ENCODE results near the gene DPH2.

Gene DPH2

DNA sequence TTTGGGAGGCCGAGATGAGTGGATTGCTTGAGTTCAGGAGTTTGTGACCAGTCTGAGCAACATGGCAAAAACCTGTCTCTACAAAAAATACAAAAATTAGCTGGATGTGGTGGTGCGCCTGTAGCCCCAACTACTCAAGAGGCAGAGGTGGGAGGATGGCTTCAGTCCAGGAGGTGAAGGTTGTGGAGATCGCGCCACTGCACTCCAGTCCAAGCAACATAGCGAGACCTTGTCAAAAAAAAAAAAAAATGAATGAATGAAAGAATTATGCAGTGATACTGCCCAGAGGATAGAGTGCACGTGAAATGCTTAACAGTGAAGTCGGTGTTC, 429 bp upstream of the DPH2 start:
- DNase-seq (ENCODE audit: low read depth in 2 of 2), result no peak

DNA sequence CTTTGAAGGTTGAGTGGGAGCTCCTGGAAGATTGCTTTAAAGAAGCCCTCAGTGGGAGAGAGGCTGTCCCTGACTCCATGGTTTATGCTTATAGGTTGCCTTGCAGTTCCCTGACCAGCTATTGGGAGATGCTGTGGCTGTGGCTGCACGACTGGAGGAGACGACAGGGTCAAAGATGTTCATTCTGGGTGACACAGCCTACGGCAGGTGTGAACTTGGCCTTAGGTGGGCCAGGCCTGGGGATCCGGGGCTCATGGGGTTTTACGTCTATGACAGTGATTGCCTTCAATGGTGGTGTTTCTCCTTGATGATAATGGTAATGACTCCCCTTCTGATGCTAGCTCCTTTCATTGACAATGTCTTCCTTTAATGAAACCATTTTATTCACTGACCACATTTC, 692 bp downstream of the DPH2 start:
- no peak for DNase-seq (ENCODE audit: low read depth in 2 of 2)

DNA sequence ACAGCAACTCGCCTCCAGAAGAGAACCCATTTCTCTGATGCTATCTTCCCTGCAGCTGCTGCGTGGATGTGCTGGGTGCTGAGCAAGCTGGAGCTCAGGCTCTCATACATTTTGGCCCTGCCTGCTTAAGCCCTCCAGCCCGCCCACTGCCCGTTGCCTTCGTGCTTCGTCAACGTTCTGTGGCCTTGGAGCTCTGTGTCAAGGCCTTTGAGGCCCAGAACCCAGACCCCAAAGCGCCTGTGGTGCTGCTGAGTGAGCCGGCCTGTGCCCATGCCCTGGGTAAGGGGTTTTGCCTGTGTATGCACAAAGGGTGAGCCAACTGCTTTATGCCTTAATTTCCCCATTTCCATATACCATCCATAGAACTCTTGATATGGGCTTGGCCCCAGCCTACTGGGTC, 1.1 kb downstream of the DPH2 start:
- no peak for DNase-seq (ENCODE audit: low read depth in 2 of 2)

DNA sequence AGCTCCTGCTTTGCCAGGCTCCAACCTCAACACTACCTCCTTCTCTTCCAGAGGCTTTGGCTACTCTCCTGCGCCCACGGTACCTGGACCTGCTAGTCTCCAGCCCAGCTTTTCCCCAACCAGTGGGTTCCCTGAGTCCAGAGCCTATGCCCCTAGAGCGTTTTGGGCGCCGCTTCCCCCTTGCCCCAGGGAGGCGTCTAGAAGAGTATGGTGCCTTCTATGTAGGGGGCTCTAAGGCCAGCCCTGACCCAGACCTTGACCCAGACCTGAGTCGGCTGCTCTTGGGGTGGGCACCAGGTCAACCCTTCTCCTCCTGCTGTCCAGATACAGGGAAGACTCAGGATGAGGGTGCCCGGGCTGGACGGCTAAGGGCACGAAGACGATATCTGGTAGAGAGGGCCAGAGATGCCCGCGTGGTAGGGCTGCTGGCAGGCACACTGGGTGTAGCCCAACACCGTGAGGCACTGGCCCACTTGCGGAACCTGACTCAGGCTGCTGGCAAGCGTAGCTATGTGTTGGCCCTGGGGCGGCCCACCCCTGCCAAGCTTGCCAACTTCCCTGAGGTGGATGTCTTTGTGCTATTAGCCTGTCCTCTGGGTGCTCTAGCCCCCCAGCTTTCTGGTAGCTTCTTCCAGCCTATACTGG, 1.6 kb downstream of the DPH2 start:
- DNase-seq (ENCODE audit: low read depth in 2 of 2), result no peak

DNA sequence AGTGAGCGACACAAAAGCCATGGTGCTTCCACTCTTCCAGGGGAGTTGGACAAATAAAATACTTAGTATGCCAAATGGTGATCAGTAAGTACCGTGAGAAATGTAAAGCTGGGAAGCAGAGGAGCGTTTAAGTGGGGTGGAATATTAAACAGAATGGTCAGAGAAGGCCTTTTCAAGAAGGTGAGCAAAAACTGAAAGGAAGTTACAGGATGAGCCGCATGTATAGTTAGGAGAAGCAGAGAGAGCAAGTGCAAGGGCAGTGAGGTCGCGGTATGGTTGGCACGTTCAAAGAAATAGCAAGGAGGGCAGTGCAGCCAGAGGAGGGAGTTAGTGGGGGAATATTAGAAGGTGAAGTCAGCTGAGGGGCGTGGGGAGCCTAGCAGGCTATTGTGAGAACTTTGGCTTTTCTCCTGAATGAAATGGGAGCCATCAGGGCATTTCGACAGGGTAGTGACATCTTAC, 4.2 kb downstream of the DPH2 start:
- DNase-seq (ENCODE audit: low read depth in 2 of 2), result no peak

DNA sequence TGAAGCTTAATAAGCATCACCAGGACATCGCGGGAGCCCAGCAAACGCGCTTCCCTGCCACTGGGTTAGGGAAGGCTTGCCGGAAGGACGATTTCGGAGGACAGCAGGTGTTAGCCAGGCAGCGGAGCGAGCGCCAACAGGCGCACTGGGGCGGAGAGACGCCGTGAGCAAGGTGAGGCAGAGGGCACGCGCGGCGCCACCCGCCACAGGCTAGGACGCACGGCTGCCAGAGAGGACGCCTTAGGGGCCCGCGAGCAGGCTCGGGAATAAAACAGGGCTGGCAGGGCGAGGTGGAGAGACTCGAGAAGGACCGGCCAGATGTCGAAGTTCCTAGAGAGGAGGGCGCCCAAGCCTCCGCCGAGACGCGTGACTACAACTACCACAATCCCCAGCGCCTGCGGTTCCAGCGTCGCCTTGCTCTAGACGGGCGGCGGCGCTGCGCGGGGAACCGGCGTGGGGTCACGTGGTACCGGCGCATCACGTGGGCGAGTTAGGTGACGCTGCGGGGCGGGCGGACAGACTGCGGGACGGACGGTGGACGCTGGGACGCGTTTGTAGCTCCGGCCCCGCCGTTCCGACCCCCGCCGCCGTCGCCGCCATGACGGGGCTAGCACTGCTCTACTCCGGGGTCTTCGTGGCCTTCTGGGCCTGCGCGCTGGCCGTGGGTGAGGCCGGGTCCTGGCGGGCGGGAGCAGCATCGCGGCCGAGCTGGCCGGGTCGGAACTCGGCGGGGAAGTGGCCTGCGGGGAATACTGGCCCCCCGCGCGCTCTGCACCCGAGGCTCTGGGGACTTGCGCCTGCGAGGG, 4.8 kb downstream of the DPH2 start, which contains the start of gene ATP6V0B:
TSS of gene ATP6V0B (plus strand) at position 518 of the 806 bp plus-strand sequence. CDS start at position 599, 81 bp downstream.
- DNase-seq (ENCODE audit: low read depth in 2 of 2), result peak; percentile 75 to 93

DNA sequence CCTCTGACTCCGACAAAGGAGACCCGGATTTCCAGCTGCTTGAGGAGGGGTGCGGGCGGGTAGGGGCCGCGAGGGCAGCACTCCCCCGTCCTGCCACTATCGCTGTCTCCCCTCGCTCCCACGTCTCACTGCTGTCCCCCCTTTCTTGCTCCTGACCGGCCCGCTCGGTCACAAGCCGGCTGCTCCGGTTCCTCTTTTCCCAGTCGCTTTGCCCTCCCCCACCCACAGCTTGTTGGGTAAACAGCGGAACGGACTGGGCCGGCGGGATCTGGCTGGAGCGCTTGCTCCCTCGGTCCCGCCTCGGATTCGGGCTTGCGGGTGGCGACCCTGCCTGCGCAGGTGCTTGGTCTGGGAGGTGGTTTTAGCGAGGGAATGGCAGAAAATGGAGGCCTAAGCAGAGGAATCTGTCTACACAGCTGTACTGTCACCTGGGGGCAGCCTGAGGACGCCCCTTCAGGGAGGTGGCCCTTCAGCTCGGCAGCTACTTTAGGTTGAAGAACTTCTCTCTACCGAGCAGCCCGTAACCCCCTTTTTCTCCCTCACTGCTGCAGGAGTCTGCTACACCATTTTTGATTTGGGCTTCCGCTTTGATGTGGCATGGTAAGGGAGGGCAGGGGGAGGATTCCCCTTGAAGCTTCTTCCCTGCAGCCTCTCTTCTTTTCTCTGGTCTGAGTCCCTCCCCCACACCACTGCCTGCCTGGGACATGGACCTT, 5.6 kb downstream of the DPH2 start:
- no peak for DNase-seq (ENCODE audit: low read depth in 2 of 2)

DNA sequence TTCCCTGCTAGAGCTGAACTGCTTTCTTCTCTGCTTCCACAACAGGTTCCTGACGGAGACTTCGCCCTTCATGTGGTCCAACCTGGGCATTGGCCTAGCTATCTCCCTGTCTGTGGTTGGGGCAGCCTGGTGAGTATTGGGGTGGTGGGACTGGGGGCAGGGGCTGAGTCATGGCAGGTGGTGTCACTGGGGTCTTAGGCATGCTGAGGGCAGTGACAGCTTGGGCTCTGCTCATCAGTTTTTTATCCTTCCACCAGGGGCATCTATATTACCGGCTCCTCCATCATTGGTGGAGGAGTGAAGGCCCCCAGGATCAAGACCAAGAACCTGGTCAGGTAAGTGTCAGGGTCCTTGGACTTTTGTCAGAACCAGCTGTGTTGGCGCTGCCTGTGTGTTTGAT, 6.2 kb downstream of the DPH2 start:
- DNase-seq (ENCODE audit: low read depth in 2 of 2), result no peak

DNA sequence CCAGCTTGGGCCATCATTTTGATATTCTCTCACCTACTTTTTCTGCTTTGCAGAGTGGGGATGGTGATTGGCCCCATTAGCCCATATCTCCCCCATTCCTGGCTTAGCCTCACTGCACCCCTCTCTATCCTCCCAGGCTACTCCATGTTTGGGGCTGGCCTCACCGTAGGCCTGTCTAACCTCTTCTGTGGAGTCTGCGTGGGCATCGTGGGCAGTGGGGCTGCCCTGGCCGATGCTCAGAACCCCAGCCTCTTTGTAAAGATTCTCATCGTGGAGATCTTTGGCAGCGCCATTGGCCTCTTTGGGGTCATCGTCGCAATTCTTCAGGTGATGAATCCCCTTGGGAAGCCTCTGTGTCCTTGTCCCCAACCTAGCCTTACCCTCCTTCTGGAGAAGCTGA, 7.1 kb downstream of the DPH2 start:
- no peak for DNase-seq (ENCODE audit: low read depth in 2 of 2)

DNA sequence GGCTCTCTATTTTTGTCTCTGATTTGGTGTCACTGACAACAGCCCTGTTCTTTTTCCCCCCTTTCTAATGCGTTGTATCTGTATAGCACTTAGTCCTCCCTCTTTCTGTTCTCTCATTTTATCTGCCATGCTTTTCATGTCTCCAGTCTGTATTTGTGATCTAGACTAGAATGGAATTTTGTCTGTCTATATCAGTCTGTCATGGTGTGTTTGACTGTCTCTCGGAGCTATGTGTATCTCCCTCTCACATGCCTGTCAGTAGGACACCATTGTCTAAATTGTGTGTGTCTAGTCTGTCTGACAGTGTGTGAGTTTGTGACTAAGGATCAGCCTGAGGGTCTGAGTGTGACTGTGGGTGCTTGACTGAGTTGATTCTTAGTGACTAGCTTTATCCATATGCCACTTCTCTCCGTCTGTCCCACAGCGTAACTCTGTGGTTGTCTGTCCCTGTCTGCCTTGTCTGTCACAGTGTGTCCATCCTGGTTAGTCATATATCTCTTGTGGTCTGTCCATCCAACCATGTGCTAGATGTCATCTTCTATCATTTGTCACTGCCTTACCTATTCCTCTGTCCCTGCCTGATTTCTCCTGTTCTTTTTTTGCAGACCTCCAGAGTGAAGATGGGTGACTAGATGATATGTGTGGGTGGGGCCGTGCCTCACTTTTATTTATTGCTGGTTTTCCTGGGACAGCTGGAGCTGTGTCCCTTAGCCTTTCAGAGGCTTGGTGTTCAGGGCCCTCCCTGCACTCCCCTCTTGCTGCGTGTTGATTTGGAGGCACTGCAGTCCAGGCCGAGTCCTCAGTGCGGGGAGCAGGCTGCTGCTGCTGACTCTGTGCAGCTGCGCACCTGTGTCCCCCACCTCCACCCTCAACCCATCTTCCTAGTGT, 7.8 kb downstream of the DPH2 start:
- DNase-seq (ENCODE audit: low read depth in 2 of 2), result no peak

DNA sequence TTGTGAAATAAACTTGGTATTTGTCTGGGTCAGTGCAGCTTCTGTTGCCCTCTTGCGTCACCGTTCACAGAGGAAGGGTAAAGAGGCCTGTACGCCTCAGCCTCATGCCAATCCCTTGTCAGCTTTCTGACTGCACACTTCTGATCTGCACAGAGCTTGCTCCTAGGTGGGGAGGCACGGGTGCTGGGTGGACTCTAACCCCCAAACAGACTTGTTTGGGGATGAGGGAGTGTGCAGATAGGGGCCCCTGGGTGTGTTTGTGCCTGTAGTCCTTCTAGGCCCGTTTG, 8.4 kb downstream of the DPH2 start:
- DNase-seq (ENCODE audit: low read depth in 2 of 2), result no peak

DNA sequence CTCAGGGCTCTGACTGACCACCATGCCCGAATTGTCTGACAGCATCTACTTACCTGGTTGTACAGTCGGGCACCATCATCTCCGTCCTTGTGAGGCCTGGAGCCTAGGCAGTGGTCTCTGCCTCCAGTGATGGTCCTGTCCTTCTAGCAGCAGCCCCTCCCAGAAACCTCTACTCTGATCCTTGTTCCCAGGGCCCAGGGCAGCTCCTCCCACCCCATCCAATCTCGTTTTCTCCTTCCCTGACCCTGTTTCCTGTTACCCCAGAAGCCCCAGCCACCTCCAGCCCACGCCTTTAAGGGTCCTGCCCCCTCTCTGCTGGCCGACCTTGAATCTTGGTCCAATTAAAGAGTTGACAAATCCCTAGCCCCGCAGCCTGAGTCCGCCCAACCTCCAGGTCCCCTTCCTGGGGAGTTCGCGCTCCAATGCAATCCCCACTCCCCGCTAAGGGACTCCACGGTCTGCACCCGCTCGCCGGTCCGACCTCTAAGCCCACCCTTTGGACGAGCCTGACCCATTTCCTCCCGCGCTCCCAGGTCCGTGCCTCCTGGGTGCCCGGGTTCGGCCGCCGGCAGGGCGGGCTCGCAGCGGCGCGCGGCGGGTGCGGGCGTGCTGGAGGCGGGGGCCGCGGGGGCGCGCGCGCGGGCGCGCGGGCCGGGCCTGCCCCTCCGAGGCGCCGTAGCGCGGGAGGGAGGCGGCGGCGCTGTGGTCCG, 8.9 kb downstream of the DPH2 start, which contains the start of gene B4GALT2:
TSS of gene B4GALT2 (plus strand) at position 660 of the 710 bp plus-strand sequence. CDS start 1,951 bp downstream, outside the sequence.
- DNase-seq (ENCODE audit: low read depth in 2 of 2), result no peak

DNA sequence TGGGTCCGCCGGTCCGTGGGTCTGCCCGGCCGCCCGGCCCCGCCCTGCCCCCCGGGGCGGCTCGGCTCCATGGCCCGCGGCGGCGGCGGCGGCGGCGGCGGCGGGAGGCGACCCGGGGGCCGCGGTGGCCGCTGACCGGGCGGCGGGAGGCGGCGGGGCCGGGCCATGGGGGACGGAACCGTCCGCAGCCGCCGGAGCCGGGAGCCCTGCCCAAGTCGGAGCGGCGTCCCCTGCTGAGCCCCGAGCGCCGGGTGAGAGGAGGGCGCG, 9.4 kb downstream of the DPH2 start:
- no peak for DNase-seq (ENCODE audit: low read depth in 2 of 2)

DNA sequence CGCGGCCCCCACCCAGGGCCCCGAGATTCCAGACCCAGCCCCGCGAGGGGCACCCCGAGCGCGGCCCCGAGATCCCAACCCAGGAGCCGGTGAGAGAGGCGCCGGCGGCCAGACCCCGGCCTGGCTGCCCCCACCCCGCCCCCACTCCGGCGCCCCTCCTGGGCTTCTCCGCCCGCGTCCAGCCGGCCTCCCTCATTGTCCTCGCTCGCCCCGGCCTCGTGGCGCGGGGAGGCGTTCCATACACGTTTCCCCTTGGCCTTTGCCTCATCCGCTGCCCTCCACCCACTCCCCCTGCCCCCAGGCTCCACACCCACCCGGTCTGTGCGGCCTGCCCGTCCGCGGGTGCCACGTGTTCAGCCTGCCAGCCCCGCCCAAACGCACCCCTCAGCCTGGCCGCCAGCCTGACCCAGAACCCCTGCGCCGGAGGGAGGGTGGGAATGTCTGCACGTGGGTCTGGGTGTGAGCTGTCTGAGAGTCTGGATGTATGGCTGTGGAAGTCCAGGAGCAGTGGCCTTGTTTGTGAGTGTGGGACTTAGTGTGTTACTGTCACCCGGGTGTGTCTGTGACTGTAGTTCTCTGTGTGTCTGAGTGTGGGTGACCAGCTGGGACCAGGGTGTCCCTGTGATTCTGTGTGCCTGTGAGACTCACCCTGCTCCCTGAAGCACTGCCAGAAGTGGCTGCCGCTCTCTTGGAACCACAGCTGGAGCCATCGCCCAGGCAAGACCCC, 9.9 kb downstream of the DPH2 start:
- DNase-seq (ENCODE audit: low read depth in 2 of 2), result no peak

DNA sequence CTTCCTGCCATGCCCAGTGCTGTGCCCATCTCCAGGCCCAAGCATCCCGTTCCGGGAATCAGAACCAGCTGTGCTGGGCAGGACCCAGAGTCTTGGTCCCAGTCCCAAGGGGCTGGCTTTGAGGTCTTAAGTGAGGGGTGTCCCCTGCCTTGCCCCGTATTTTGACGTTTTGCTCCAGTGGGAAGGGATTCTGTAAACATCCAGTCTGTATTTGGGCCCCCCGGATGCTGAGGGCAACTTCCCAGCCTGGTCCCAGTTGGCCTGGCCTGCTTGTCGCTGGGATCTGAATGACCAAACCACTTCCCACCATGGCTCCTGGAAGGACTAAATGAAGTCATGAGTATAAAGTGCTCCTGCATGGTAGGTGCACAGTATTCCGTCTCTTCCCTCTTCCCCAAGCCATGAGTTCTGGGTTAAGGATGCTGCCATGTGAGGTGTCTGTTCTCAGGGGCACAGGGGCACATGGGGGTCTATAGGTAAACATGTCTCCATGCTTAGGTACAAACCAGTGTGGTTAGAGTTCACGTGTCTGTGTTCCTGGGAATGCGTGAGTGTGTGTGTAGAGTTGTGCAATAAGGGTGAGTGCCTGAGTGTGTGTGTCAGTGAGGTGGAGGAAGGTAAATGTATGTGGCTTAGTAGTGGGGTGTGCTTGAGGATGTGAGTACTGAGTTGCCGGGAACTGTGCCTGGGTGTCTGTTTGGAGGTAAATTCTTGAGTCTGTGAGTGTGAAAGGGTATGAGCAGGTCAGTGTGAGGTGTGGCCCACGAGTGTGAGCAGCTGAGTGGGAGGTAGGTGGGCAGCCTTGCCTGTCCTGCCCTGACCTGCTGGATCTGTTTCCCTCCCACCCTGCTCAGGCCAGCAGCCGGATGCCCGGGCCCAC, 10.7 kb downstream of the DPH2 start:
- no peak for DNase-seq (ENCODE audit: low read depth in 2 of 2)

DNA sequence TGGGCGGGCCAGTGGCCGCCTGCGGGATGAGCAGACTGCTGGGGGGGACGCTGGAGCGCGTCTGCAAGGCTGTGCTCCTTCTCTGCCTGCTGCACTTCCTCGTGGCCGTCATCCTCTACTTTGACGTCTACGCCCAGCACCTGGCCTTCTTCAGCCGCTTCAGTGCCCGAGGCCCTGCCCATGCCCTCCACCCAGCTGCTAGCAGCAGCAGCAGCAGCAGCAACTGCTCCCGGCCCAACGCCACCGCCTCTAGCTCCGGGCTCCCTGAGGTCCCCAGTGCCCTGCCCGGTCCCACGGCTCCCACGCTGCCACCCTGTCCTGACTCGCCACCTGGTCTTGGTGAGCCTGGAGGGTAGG, 11.3 kb downstream of the DPH2 start:
- DNase-seq (ENCODE audit: low read depth in 2 of 2), result no peak

DNA sequence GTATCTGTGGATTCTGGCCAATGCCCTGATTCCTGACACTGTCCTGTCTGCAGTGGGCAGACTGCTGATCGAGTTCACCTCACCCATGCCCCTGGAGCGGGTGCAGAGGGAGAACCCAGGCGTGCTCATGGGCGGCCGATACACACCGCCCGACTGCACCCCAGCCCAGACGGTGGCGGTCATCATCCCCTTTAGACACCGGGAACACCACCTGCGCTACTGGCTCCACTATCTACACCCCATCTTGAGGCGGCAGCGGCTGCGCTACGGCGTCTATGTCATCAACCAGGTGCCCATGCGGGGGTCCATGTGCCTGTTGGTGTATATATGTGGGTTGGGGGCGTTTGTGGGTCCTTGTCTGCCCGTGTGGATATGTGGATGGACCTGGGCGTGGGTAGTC, 11.8 kb downstream of the DPH2 start:
- no peak for DNase-seq (ENCODE audit: low read depth in 2 of 2)

DNA sequence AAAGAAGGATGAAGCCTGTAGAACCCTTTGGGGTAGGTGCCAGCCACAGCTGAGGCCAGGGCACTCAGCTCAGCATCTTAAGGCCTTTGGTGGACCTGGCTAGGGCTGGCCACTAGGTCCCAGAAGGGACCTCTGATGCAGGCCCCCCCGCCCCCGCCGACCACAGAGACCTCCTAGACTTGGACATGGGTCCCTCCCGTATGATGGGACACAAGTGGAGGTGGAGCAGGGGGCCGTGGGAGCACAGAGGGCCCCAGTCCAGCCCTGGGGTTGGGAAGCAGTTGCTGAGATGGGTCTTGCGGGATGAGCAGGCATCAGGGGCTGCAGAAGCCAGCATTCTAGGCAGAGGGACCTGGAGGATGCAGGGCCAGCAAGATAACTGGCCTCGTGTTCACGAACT, 12.4 kb downstream of the DPH2 start:
- DNase-seq (ENCODE audit: low read depth in 2 of 2), result no peak

DNA sequence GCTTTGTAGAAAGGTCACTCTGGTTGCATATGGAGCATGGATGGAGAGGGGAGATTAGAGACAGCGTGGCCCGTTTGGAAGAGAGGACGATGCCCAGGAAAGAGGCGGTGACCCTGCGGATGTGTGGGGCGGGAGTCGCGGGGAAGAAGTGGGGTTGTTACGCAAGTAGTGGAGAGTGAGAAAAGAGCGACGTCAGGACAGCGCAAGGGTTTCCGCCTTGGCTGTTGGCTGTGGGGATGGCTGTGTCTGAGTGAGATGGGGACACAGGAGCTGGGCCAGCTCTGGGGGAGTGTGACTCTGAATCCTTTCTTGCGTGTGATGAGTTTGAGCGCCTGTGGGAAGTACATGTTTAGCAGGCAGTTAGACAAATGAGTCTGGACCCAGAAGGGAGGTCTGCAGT, 13.0 kb downstream of the DPH2 start:
- DNase-seq (ENCODE audit: low read depth in 2 of 2), result no peak
